ENCODE data around the gene SLC12A7. TPM values are rescaled to one million over a fixed set of nuclear protein-coding genes. Genes with fewer than 3 reads are reported as not detected.
"Not testable (repeated sequence)": the region's sequence is repeated elsewhere in the genome, so short reads cannot be mapped to it uniquely, and the experiment has no call there.

Gene SLC12A7
- total RNA-seq, 4 donors from 2014 or later: 8.6 to 29.0 (median 21.5) TPM

DNA sequence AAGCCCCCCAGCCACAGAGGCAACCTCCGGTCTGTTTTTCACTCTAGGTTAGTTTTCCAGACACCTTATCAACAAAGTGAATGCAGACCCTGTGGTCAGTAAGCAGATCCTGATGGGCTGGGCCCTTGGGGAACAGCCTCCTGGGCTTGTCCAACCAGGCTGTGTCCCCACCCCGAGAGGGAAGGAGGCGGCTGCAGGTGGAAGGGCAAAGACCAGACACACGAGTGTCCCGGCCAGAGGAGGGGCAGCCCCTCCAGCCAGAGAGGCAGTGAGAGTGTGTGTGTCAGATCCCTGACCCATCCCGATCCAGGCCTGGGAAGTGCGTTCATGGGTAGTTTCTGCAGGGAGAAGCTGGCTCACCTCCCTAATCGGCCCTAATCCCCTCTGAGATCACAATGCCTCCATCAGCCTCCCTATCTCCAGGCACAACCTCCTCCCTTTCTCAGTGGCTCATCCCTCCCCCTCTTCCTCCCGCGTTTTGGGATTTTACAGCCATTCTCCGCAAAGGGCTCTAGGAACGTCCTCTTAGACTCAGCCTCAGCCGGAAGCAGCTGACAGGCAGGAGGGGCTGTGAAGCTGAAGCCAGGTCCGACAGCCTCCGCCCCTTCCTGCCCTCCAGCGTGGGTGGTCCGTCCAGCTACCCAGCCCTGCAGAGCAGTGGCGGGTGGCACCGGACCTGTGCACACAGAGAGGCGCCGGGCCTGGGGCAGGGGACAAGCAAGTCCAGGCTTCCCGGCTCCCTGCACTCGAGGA is 9.7 kb downstream of the SLC12A7 start:
- H3K4me1 ChIP-seq: peaks cover 61% of the 10 kb centered on the region
- no peaks in the 10 kb centered on the region for H3K27me3 ChIP-seq
- H3K36me3 ChIP-seq: no peaks in the 10 kb centered on the region
- WGBS: 40% methylated on average over 12 of the region's 23 CpGs
- H3K27ac ChIP-seq: no peak overlapping the region
- H3K4me3 ChIP-seq: no peak overlapping the region
- no peak for DNase-seq (ENCODE audit: low spot score in 2 of 2)
- no peaks in the 10 kb centered on the region for H3K9me3 ChIP-seq
- TF ChIP-seq POLR2A (IDR thresholded peaks at IDR 0.05) (no peak), EP300 (IDR thresholded peaks at IDR 0.05) (no peak)

DNA sequence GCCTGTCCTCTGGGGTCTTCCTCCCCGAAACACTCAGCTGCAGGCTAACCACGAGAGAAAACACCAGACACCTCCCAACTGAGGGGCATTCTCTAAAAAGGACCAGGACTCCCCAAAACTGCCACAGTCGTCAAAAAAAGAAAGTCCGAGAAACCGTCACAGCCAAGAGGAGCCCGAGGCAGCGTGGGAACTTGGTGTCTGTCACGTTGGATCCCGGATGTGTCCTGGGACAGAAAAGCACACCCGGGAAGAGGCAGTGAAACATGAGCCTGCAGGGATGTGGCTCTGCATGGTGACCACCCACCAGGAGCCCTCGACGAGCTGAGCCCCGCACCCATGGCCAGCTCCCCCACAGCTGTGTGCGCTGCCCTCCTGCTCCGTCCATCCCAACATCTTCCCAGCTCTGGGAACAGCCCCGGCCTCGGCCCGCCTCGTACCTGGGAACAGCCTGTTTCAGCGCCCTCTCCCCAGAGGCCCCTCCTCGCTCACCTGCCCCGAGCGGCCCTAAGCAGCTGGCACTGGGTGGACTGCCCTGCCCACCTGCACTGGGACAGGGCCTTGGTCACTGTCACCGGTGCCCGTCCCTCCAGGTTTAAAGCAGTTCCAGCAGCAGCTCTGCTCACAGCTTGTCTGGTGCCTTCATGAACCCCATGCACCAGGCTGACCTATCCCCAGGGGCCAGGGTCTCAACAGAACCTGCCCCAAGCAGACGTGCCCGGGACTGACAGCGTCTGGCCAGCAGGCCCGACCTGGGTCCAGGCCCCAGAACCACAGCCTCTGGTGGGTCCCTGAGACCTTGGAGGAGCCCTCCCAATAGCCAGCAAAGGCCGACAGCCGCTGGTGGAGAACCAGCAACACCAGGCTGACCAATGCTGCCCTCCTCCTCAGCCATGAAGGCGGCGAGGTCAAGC is 10.9 kb downstream of the SLC12A7 start:
- DNase-seq (ENCODE audit: low spot score in 2 of 2): no peak
- Histone ChIP-seq H3K27ac (no peak overlapping the region), H3K4me3 (no peak overlapping the region), H3K9me3 (no peaks in the 10 kb centered on the region), H3K36me3 (no peaks in the 10 kb centered on the region), H3K27me3 (no peaks in the 10 kb centered on the region), H3K4me1 (peaks cover 50% of the 10 kb centered on the region)
- no peak for TF ChIP-seq CTCF (IDR thresholded peaks at IDR 0.05)
- no peak for TF ChIP-seq POLR2AphosphoS5 (IDR thresholded peaks at IDR 0.05)
- no peak for TF ChIP-seq POLR2A (IDR thresholded peaks at IDR 0.05)
- TF ChIP-seq EP300 (IDR thresholded peaks at IDR 0.05): no peak
- WGBS: 84% methylated on average over 24 of the region's 33 CpGs

- Histone ChIP-seq H3K4me1 (peaks cover 42% of the 10 kb centered on the region), H3K9me3 (no peaks in the 10 kb centered on the region), H3K27ac (no peak overlapping the region), H3K36me3 (no peaks in the 10 kb centered on the region), H3K27me3 (no peaks in the 10 kb centered on the region), H3K4me3 (no peak overlapping the region)
- TF ChIP-seq CTCF (IDR thresholded peaks at IDR 0.05): no peak
- no peak for TF ChIP-seq POLR2AphosphoS5 (IDR thresholded peaks at IDR 0.05)
- TF ChIP-seq POLR2A (IDR thresholded peaks at IDR 0.05): no peak
- TF ChIP-seq EP300 (IDR thresholded peaks at IDR 0.05): no peak
- 91% methylated on average over 41 of the region's 48 CpGs for WGBS
- DNase-seq (ENCODE audit: low spot score in 2 of 2): no peak
Measured at GRCh38 chr5:1099926-1100663, 11.8 kb downstream of the SLC12A7 start.

DNA sequence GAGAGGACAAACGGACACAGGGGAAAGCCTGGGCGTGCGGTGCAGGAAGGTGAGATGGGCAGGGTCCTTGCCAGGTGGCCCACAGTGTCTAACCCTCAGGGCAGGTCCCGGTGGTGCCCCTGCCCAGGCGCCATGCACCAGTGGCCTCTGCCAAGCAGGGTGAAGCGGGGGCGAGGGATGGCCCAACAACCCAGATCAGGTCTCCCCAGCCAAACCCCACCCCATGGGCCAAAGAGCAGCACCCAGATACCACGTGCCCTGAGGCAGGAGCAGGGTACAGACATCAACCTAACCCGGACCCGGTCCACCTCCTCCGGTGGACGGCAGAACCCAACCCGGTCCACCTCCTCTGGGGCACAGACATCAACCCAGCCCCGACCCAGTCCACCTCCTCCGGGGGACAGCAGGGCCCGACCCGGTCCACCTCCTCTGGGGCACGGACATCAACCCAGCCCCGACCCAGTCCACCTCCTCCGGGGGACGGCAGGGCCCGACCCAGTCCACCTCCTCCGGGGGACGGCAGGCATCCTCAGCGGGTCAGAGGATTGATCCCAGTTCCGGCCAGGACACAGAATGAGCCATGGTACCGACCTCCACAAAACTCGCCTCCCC is 12.8 kb downstream of the SLC12A7 start:
- no peak for DNase-seq (ENCODE audit: low spot score in 2 of 2)
- WGBS: 83% methylated on average over 22 of the region's 28 CpGs
- peaks cover under 1% of the 10 kb centered on the region for H3K36me3 ChIP-seq
- no peaks in the 10 kb centered on the region for H3K9me3 ChIP-seq
- peaks cover 32% of the 10 kb centered on the region for H3K4me1 ChIP-seq
- no peak overlapping the region for H3K4me3 ChIP-seq
- no peak for TF ChIP-seq POLR2AphosphoS5 (IDR thresholded peaks at IDR 0.05)
- no peak for TF ChIP-seq EP300 (IDR thresholded peaks at IDR 0.05)
- no peak for TF ChIP-seq POLR2A (IDR thresholded peaks at IDR 0.05)
- no peak for TF ChIP-seq CTCF (IDR thresholded peaks at IDR 0.05)
- H3K27me3 ChIP-seq: no peaks in the 10 kb centered on the region
- no peak overlapping the region for H3K27ac ChIP-seq

- peaks cover 26% of the 10 kb centered on the region for H3K4me1 ChIP-seq
- 87% methylated on average over 5 of the region's 7 CpGs for WGBS
- H3K27ac ChIP-seq: not testable (repeated sequence)
Measured at GRCh38 chr5:1097988-1098385, 13.9 kb downstream of the SLC12A7 start.

More at GRCh38 chr5:1097988-1098385, 13.9 kb downstream of the SLC12A7 start:
- H3K9me3 ChIP-seq; H3K27me3 ChIP-seq; DNase-seq (ENCODE audit: low spot score in 2 of 2); H3K4me3 ChIP-seq: not testable (repeated sequence)
- H3K36me3 ChIP-seq: peaks cover 11% of the 10 kb centered on the region

All from suprapubic skin (tissue), 4 donors.